H1 (cell line): ENCODE data around the gene NGFR. TPM values are rescaled to one million over a fixed set of nuclear protein-coding genes. Genes with fewer than 3 reads are reported as not detected.

Experiments
- CTCF ChIA-PET: fragments of 300-600 bp; sonication (Branson Sonifier 250); formaldehyde crosslinking; loops from one replicate; lab custom pipeline; 2021; ENCODE audit not compliant: partially characterized antibody; lab: Charles Lee
- POLR2A ChIA-PET: fragments of 300-600 bp; sonication (Branson Sonifier 250); formaldehyde crosslinking; loops from one replicate; lab custom pipeline; 2021; ENCODE audit warnings: inconsistent platforms; ENCODE audit not compliant: partially characterized antibody; lab: Charles Lee
- DNase-seq, 2 experiments: peaks; one replicate each; pipeline versions ENCODE4 v3.0.0 to v3.0.0-alpha.2; 2010 to 2022; ENCODE audit warnings: low spot score in 2 of 2, low read depth in 1 of 2, mixed read lengths in 1 of 2
- FAIRE-seq: peaks from 2 replicates; lab custom pipeline; 2011; peaks lifted over from hg19 to GRCh38; lab: Jason Lieb, UNC
- H2AFZ ChIP-seq: 2 replicates; pipeline ENCODE4 v1.8.1; 2012; ENCODE audit warnings: low read length, inconsistent platforms
- H2AK5ac ChIP-seq: 2 replicates; pipeline ENCODE4 v1.6.1; 2013; ENCODE audit warnings: low read depth, low read length
- H2BK120ac ChIP-seq: replicated peaks from 2 replicates; pipeline ENCODE3; 2013; ENCODE audit warnings: low read depth, low read length, inconsistent platforms
- H2BK12ac ChIP-seq: 2 replicates; pipeline ENCODE4 v1.6.1; 2013; ENCODE audit warnings: low read depth, low read length
- H2BK15ac ChIP-seq: 2 replicates; pipeline ENCODE4 v1.6.1; 2013; ENCODE audit warnings: low read length
- H2BK20ac ChIP-seq: 2 replicates; pipeline ENCODE4 v1.6.1; 2013; ENCODE audit warnings: low read length
- H2BK5ac ChIP-seq: 2 replicates; pipeline ENCODE4 v1.6.1; 2013; ENCODE audit warnings: low read depth, low read length
- H3K14ac ChIP-seq: 2 replicates; pipeline ENCODE4 v1.6.1; 2013; ENCODE audit warnings: inconsistent platforms; ENCODE audit not compliant: insufficient read length
- H3K18ac ChIP-seq: 2 replicates; pipeline ENCODE4 v1.6.1; 2013; ENCODE audit warnings: low read length; ENCODE audit errors: extremely low read depth
- H3K23ac ChIP-seq: 2 replicates; pipeline ENCODE4 v1.6.1; 2013; ENCODE audit warnings: inconsistent platforms; ENCODE audit not compliant: insufficient read length
- H3K23me2 ChIP-seq: 2 replicates; pipeline ENCODE4 v1.6.1; 2013; ENCODE audit warnings: low read depth, low read length
- H3K27ac ChIP-seq: 2 replicates; pipeline ENCODE4 v1.6.1; 2011; ENCODE audit warnings: low read depth, low read length, inconsistent platforms
- H3K27me3 ChIP-seq, 4 experiments: replicated peaks in 1 of 4; 1 replicate in 1 of 4; 2 replicates in 3 of 4; pipeline versions ENCODE4 v1.6.1 to v1.8.1; 2011 to 2013; ENCODE audit warnings: low read length in 3 of 4, mild to moderate bottlenecking in 3 of 4, inconsistent platforms in 2 of 4, mixed read lengths in 2 of 4, moderate library complexity in 1 of 4; ENCODE audit not compliant: control insufficient read depth in 3 of 4, insufficient read depth in 3 of 4; ENCODE audit errors: extremely low read depth in 1 of 4
- H3K36me3 ChIP-seq, 4 experiments: 2 replicates each; pipeline versions ENCODE4 v1.6.1 to v1.8.1; 2011 to 2013; ENCODE audit warnings: mild to moderate bottlenecking in 4 of 4, low read length in 3 of 4, moderate library complexity in 2 of 4, control low read depth in 1 of 4, inconsistent platforms in 1 of 4; ENCODE audit not compliant: insufficient read depth in 4 of 4, control insufficient read depth in 2 of 4
- H3K4ac ChIP-seq: replicated peaks from 2 replicates; pipeline ENCODE3; 2013; ENCODE audit warnings: low read length, low read depth, mixed read lengths, inconsistent platforms; ENCODE audit not compliant: insufficient read length
- H3K4me1 ChIP-seq, 4 experiments: replicated peaks in 1 of 4; 1 replicate in 1 of 4; 2 replicates in 3 of 4; pipeline versions ENCODE4 v1.6.1 to v1.8.1; 2011 to 2013; ENCODE audit warnings: low read length in 3 of 4, inconsistent platforms in 2 of 4, mixed read lengths in 1 of 4; ENCODE audit not compliant: insufficient read depth in 4 of 4, control insufficient read depth in 3 of 4
- H3K4me2 ChIP-seq, 2 experiments: 2 replicates each; pipeline versions ENCODE4 v1.6.1 to v1.8.1; 2011 to 2013; ENCODE audit warnings: low read depth in 2 of 2, low read length in 2 of 2, control low read depth in 1 of 2, inconsistent platforms in 1 of 2, mild to moderate bottlenecking in 1 of 2; ENCODE audit not compliant: insufficient read depth in 1 of 2
- H3K4me3 ChIP-seq, 4 experiments: fragments of 200-600, 300-600 bp in 1 of 4; sonication (generic), shearing (Covaris generic), sonication (Bioruptor Twin) in 1 of 4; 2 replicates each; pipeline versions ENCODE4 v1.5.1 to v1.8.1; 2011 to 2016; ENCODE audit warnings: low read length in 4 of 4, low read depth in 3 of 4, control low read depth in 2 of 4, inconsistent platforms in 2 of 4, mild to moderate bottlenecking in 2 of 4, mixed read lengths in 1 of 4, moderate library complexity in 1 of 4; ENCODE audit not compliant: insufficient read depth in 2 of 4; ENCODE audit errors: extremely low read depth in 1 of 4
- H3K56ac ChIP-seq: replicated peaks from 2 replicates; pipeline ENCODE3; 2013; ENCODE audit warnings: low read depth, mild to moderate bottlenecking, mixed read lengths, low read length, inconsistent platforms; ENCODE audit not compliant: insufficient read length
- H3K79me1 ChIP-seq: 2 replicates; pipeline ENCODE4 v1.6.1; 2013; ENCODE audit warnings: low read depth, low read length, control low read depth
- H3K79me2 ChIP-seq, 2 experiments: 2 replicates each; pipeline versions ENCODE4 v1.6.1 to v1.8.1; 2012 to 2013; ENCODE audit warnings: low read length in 2 of 2, mild to moderate bottlenecking in 2 of 2, inconsistent platforms in 1 of 2; ENCODE audit not compliant: insufficient read depth in 2 of 2, control insufficient read depth in 1 of 2
- H3K9ac ChIP-seq, 4 experiments: replicated peaks in 1 of 4; 1 replicate in 1 of 4; 2 replicates in 3 of 4; pipeline versions ENCODE4 v1.6.1 to v1.8.1; 2011 to 2013; ENCODE audit warnings: low read depth in 3 of 4, low read length in 3 of 4, control low read depth in 2 of 4, mild to moderate bottlenecking in 2 of 4, moderate library complexity in 2 of 4, inconsistent platforms in 1 of 4; ENCODE audit errors: extremely low read depth in 1 of 4
- H3K9me3 ChIP-seq, 2 experiments: 2 replicates each; pipeline versions ENCODE4 v1.6.1 to v1.8.1; 2012 to 2013; ENCODE audit warnings: mild to moderate bottlenecking in 2 of 2, moderate library complexity in 2 of 2, control low read depth in 1 of 2, inconsistent platforms in 1 of 2, low read depth in 1 of 2, low read length in 1 of 2, mixed read lengths in 1 of 2; ENCODE audit not compliant: insufficient read depth in 2 of 2
- H4K20me1 ChIP-seq, 2 experiments: replicated peaks in 1 of 2; 2 replicates each; pipeline versions ENCODE3 to v1.8.1; 2011 to 2013; ENCODE audit warnings: inconsistent platforms in 2 of 2, low read length in 2 of 2, mild to moderate bottlenecking in 1 of 2; ENCODE audit not compliant: insufficient read depth in 2 of 2, control insufficient read depth in 1 of 2
- H4K5ac ChIP-seq: 2 replicates; pipeline ENCODE4 v1.6.1; 2013; ENCODE audit warnings: low read length, low read depth, mixed read lengths, inconsistent platforms; ENCODE audit not compliant: insufficient read length
- H4K8ac ChIP-seq: 2 replicates; pipeline ENCODE4 v1.8.0; 2013; ENCODE audit warnings: mild to moderate bottlenecking, moderate library complexity, low read length, inconsistent platforms; ENCODE audit not compliant: insufficient read depth; ENCODE audit errors: extremely low read depth
- H4K91ac ChIP-seq: replicated peaks from 2 replicates; pipeline ENCODE3; 2013; ENCODE audit warnings: low read length, mixed read lengths, inconsistent platforms; ENCODE audit not compliant: insufficient read length
- BACH1 ChIP-seq: IDR thresholded peaks from 2 replicates; pipeline ENCODE4 v1.6.1; 2012; ENCODE audit warnings: low read length, improper control_type of control experiment
- CBX8 ChIP-seq: fragments of 300-800, 300-1000 bp; sonication (generic); IDR thresholded peaks from 2 replicates; pipeline ENCODE4 v1.7.1; 2016; ENCODE audit warnings: low read depth, low read length, borderline replicate concordance
- CTBP2 ChIP-seq: IDR thresholded peaks from 2 replicates; pipeline ENCODE4 v1.7.0; 2011; ENCODE audit warnings: borderline replicate concordance, mild to moderate bottlenecking, moderate library complexity, mixed read lengths, low read length; ENCODE audit not compliant: insufficient read depth, insufficient read length
- EGR1 ChIP-seq: IDR thresholded peaks from 2 replicates; pipeline ENCODE4 v1.6.1; 2011; ENCODE audit warnings: low read depth, low read length, borderline replicate concordance
- NRF1 ChIP-seq: IDR thresholded peaks from 2 replicates; pipeline ENCODE4 v1.6.1; 2011; ENCODE audit warnings: mild to moderate bottlenecking, low read depth, low read length, improper control_type of control experiment
- RBBP5 ChIP-seq: IDR thresholded peaks from 2 replicates; pipeline ENCODE4 v1.7.1; 2012; ENCODE audit warnings: low read depth, mild to moderate bottlenecking, inconsistent platforms, low read length, moderate library complexity, borderline replicate concordance
- RFX5 ChIP-seq: IDR thresholded peaks from 2 replicates; pipeline ENCODE4 v1.6.1; 2011; ENCODE audit warnings: low read depth, low read length, improper control_type of control experiment, borderline replicate concordance
- SP2 ChIP-seq: IDR thresholded peaks from 2 replicates; pipeline ENCODE4 v1.6.1; 2012; ENCODE audit warnings: mild to moderate bottlenecking, low read length, inconsistent platforms
- SUZ12 ChIP-seq: fragments of 200-600 bp; sonication (generic); IDR thresholded peaks from 2 replicates; pipeline ENCODE4 v1.6.1; 2012; ENCODE audit warnings: mild to moderate bottlenecking, inconsistent platforms, low read length, moderate library complexity, mixed read lengths
- WGBS, 2 experiments: shearing (Covaris generic) in 1 of 2; methylation state at CpG; one replicate each; pipeline versions ENCODE4 v1.1.6 to v1.1.7; 2013 to 2015; ENCODE audit warnings: low lambda C conversion rate in 2 of 2, mixed read lengths in 2 of 2, inconsistent platforms in 1 of 2, low coverage in 1 of 2, missing lambda C conversion rate in 1 of 2; ENCODE audit not compliant: insufficient replicate concordance in 2 of 2, insufficient coverage in 1 of 2, insufficient read length in 1 of 2; ENCODE audit errors: extremely low coverage in 1 of 2, missing lambda C conversion rate in 1 of 2; 5-methylcytosine and 5-hydroxymethylcytosine counted together
- polyA plus RNA-seq, 7 experiments: library from polyadenylated mRNA; depleted of rRNA in 3 of 7; stranded (reverse) in 5 of 7; unstranded in 2 of 7; fragments of >200 nt in 5 of 7; fragments of 200-250 nt in 2 of 7; gene quantifications; 1 replicate in 5 of 7; 2 replicates in 1 of 7; 4 replicates in 1 of 7; pipeline versions ENCODE4 v1.2.1 to v1.2.3, GENCODE V29; 2011 to 2013; ENCODE audit warnings: missing spikeins in 2 of 7, mixed read lengths in 2 of 7
- total RNA-seq: library from RNA; stranded (reverse); fragmentation: NEBNext Ultra II Directional; extraction: Animal tissue kit (Norgen Biotek cat#: 25700); gene quantifications from 2 replicates; pipeline ENCODE4 v1.2.1, GENCODE V29; 2021
- TF ChIP-seq, protein P1 (sequence below): IDR thresholded peaks from 2 replicates; pipeline ENCODE4 v1.6.1; 2012; ENCODE audit warnings: low read length, inconsistent platforms
- TF ChIP-seq, protein P2 (sequence below): IDR thresholded peaks from 2 replicates; pipeline ENCODE4 v1.6.1; 2011; ENCODE audit warnings: low read depth, mild to moderate bottlenecking, low read length; ENCODE audit not compliant: insufficient read depth

NGFR gene
- total and polyA plus RNA-seq, 2 of the 8 experiments (the other 6 are each of a cell fraction or from before 2014, with no cell fraction given): 8.1 to 10.3 TPM

DNA sequence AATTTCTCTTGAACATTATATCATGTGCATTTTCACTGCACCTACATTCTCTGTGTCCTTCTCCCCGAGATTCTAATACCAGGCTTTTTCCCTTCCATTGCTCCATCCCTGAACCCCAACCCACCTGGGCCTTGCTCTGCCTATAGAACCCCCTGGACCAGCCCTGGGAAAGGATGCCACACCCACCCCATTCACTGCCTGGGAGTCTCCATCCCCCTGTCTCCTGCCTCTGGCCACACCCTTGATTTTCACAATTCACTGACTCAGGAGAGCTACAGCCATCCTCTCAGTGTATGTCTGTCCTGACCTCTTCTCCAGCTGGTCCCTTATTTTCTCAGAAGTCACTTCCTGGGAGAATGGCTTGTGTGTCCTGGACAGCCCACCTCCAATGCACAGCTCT, 27.9 kb upstream of the NGFR start:
- Histone ChIP-seq H3K27ac (no peak overlapping the region), H2BK5ac (no peak overlapping the region), H4K91ac (no peak overlapping the region), H3K9me3 (0 out of 4 replicates have a peak, but pooled peaks cover 0 to 6% of the 10 kb centered on the region in 2 experiments), H4K8ac (no peak overlapping the region), H3K4me2 (no peak overlapping the region), H2BK15ac (no peak overlapping the region), H4K20me1 (no peaks in the 10 kb centered on the region), H3K4me3 (no peak overlapping the region), H4K5ac (no peak overlapping the region), H2BK20ac (no peak overlapping the region), H3K23ac (no peak overlapping the region), H2BK12ac (no peak overlapping the region), H3K23me2 (peaks cover 11% of the 10 kb centered on the region), H2BK120ac (no peak overlapping the region), H3K36me3 (no peaks in the 10 kb centered on the region), H3K18ac (no peak overlapping the region), H3K9ac (no peak overlapping the region), H3K4ac (no peak overlapping the region), H2AK5ac (no peak overlapping the region), H3K79me2 (no peaks in the 10 kb centered on the region), H3K56ac (no peak overlapping the region), H3K14ac (no peak overlapping the region), H3K79me1 (no peaks in the 10 kb centered on the region), H3K4me1 (peaks cover 7 to 15% (median 12%) of the 10 kb centered on the region in 4 experiments), H2AFZ (no peak overlapping the region), H3K27me3 (peaks cover 3 to 35% (median 32%) of the 10 kb centered on the region in 4 experiments)
- TF ChIP-seq, protein P1, sequence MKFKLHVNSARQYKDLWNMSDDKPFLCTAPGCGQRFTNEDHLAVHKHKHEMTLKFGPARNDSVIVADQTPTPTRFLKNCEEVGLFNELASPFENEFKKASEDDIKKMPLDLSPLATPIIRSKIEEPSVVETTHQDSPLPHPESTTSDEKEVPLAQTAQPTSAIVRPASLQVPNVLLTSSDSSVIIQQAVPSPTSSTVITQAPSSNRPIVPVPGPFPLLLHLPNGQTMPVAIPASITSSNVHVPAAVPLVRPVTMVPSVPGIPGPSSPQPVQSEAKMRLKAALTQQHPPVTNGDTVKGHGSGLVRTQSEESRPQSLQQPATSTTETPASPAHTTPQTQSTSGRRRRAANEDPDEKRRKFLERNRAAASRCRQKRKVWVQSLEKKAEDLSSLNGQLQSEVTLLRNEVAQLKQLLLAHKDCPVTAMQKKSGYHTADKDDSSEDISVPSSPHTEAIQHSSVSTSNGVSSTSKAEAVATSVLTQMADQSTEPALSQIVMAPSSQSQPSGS: no peak
- TF ChIP-seq, protein P2, sequence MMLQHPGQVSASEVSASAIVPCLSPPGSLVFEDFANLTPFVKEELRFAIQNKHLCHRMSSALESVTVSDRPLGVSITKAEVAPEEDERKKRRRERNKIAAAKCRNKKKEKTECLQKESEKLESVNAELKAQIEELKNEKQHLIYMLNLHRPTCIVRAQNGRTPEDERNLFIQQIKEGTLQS: no peak
- TF ChIP-seq SP2 (no peak), EGR1 (no peak), NRF1 (no peak), CBX8 (no peak), RFX5 (no peak), SUZ12 (no peak), RBBP5 (no peak), BACH1 (no peak), CTBP2 (no peak)
- ChIA-PET CTCF (interaction anchor here (0.9 to 3.9 kb wide), 6 partner anchors 8 to 40 kb away, joined by 4 to 18 read pairs (median 6); partner anchors contain the start of gene NGFR), POLR2A (interaction anchor here (1.0 kb wide), 1 partner anchor 11 kb away, joined by 4 read pairs; no protein-coding TSS in a partner anchor)
- DNase-seq (no peak), FAIRE-seq (no peak)
- 90% methylated on average over 1 of the region's 1 CpG; no CpG with 5 or more reads in 1 of the 2 experiments for WGBS, 2 experiments
